Ishikawa (cell line): ENCODE results near the gene ELFN1.

ENCODE experiments used
- CEBPB ChIP-seq: IDR thresholded peaks from 2 replicates; pipeline ENCODE4 v1.6.1; 2012
- CREB1 ChIP-seq: IDR thresholded peaks from 2 replicates; pipeline ENCODE4 v1.6.1; 2012; ENCODE audit warnings: low read depth
- EGR1 ChIP-seq: IDR thresholded peaks from 2 replicates; pipeline ENCODE4 v1.6.1; 2012
- EP300 ChIP-seq: IDR thresholded peaks from 2 replicates; pipeline ENCODE4 v1.6.1; 2012; ENCODE audit warnings: borderline replicate concordance
- FOXM1 ChIP-seq: IDR thresholded peaks from 2 replicates; pipeline ENCODE4 v1.6.1; 2012; ENCODE audit warnings: low read depth, borderline replicate concordance
- NFIC ChIP-seq: IDR thresholded peaks from 2 replicates; pipeline ENCODE4 v1.6.1; 2012
- RAD21 ChIP-seq: IDR thresholded peaks from 2 replicates; pipeline ENCODE4 v1.6.1; 2012; ENCODE audit warnings: low read depth
- TAF1 ChIP-seq: IDR thresholded peaks from 2 replicates; pipeline ENCODE4 v1.6.1; 2012; ENCODE audit warnings: low read depth, mild to moderate bottlenecking
- TCF12 ChIP-seq: IDR thresholded peaks from 2 replicates; pipeline ENCODE4 v1.6.1; 2012; ENCODE audit warnings: low read depth
- TEAD4 ChIP-seq: IDR thresholded peaks from 2 replicates; pipeline ENCODE4 v1.6.1; 2012
- YY1 ChIP-seq: IDR thresholded peaks from 2 replicates; pipeline ENCODE4 v1.6.1; 2012; ENCODE audit warnings: low read depth
- ZBTB7A ChIP-seq: IDR thresholded peaks from 2 replicates; pipeline ENCODE4 v1.6.1; 2012; ENCODE audit warnings: low read depth
- TF ChIP-seq, protein P1 (sequence below): IDR thresholded peaks from 2 replicates; pipeline ENCODE4 v1.6.1; 2012
- TF ChIP-seq, protein P2 (sequence below): IDR thresholded peaks from 2 replicates; pipeline ENCODE4 v1.6.1; 2012; ENCODE audit warnings: low read depth, mild to moderate bottlenecking
- TF ChIP-seq, protein P3 (sequence below): IDR thresholded peaks from 2 replicates; pipeline ENCODE4 v1.6.1; 2012

Gene ELFN1

DNA sequence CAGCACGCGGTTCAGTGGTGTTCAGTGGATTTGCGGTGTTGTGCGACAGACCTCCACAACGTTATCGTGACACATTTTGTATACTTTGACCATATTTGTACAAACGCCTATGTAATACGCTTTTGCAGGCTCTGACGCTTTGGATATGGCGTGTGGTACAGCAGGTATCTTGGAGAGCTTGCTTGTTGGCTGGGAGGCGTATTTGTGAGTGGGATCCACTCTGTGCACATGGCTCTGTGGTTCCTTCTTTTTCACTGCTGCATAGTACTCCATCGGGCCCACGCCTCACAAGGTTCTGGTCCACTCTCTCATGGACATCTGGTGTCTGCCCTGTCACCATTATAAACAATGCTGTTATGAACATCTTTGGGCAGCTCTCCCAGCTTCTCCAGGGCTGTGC lies 53.2 kb downstream of the ELFN1 start:
- TF ChIP-seq ZBTB7A (no peak), EGR1 (no peak), RAD21 (no peak), NFIC (no peak), TEAD4 (no peak), TAF1 (no peak), TCF12 (no peak), FOXM1 (no peak), CEBPB (no peak), CREB1 (no peak), EP300 (no peak), YY1 (no peak)
- TF ChIP-seq, protein P1, sequence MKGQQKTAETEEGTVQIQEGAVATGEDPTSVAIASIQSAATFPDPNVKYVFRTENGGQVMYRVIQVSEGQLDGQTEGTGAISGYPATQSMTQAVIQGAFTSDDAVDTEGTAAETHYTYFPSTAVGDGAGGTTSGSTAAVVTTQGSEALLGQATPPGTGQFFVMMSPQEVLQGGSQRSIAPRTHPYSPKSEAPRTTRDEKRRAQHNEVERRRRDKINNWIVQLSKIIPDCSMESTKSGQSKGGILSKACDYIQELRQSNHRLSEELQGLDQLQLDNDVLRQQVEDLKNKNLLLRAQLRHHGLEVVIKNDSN = no peak
- TF ChIP-seq, protein P2, sequence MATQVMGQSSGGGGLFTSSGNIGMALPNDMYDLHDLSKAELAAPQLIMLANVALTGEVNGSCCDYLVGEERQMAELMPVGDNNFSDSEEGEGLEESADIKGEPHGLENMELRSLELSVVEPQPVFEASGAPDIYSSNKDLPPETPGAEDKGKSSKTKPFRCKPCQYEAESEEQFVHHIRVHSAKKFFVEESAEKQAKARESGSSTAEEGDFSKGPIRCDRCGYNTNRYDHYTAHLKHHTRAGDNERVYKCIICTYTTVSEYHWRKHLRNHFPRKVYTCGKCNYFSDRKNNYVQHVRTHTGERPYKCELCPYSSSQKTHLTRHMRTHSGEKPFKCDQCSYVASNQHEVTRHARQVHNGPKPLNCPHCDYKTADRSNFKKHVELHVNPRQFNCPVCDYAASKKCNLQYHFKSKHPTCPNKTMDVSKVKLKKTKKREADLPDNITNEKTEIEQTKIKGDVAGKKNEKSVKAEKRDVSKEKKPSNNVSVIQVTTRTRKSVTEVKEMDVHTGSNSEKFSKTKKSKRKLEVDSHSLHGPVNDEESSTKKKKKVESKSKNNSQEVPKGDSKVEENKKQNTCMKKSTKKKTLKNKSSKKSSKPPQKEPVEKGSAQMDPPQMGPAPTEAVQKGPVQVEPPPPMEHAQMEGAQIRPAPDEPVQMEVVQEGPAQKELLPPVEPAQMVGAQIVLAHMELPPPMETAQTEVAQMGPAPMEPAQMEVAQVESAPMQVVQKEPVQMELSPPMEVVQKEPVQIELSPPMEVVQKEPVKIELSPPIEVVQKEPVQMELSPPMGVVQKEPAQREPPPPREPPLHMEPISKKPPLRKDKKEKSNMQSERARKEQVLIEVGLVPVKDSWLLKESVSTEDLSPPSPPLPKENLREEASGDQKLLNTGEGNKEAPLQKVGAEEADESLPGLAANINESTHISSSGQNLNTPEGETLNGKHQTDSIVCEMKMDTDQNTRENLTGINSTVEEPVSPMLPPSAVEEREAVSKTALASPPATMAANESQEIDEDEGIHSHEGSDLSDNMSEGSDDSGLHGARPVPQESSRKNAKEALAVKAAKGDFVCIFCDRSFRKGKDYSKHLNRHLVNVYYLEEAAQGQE = no peak
- TF ChIP-seq, protein P3, sequence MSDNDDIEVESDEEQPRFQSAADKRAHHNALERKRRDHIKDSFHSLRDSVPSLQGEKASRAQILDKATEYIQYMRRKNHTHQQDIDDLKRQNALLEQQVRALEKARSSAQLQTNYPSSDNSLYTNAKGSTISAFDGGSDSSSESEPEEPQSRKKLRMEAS = no peak

DNA sequence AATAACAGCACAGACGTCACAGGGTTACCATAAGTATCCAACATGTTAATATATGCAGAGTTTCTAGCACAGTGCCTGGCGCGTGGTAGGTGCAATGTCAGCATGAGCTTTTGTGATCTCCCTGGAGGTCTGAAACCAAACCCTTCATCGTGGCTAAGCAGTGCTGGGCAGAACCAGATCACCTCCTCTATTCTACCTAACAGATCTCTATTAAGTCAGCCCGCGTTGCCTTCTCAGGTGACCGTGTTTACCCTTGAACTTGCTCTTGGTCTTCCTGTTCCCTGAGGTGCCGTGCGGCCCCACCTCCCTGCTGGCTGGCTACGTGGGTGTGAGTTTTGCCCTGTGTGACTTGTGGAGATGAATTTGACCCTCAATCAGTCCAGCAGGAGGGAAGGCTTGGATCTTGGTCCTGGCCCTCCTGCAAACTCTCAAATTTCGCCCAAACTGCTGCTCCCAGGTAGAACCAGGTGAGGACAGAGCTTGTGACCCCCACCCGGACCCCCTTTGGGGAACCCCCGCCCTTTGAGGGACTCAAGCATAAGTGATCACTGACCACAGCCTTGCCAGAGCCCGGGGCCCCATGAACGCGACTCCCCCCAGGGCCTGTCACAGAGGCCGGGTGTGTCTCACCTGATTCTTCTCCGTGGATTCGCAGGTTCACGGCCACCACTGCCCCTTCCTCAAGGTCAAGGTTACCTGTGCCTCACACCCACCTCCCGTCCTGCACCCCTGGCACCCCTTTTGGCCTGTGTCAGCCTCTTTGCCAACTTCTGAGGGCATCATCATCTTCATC lies 54.2 kb downstream of the ELFN1 start:
- no peak for TF ChIP-seq EP300
- no peak for TF ChIP-seq NFIC
- no peak for TF ChIP-seq EGR1
- TF ChIP-seq TCF12 = no peak
- TF ChIP-seq, protein P1 = no peak
- no peak for TF ChIP-seq CREB1
- TF ChIP-seq YY1 = no peak
- no peak for TF ChIP-seq CEBPB
- TF ChIP-seq, protein P2 = no peak
- TF ChIP-seq, protein P3 = no peak
- no peak for TF ChIP-seq TAF1
- TF ChIP-seq FOXM1 = no peak
- no peak for TF ChIP-seq ZBTB7A
- no peak for TF ChIP-seq RAD21
- no peak for TF ChIP-seq TEAD4

DNA sequence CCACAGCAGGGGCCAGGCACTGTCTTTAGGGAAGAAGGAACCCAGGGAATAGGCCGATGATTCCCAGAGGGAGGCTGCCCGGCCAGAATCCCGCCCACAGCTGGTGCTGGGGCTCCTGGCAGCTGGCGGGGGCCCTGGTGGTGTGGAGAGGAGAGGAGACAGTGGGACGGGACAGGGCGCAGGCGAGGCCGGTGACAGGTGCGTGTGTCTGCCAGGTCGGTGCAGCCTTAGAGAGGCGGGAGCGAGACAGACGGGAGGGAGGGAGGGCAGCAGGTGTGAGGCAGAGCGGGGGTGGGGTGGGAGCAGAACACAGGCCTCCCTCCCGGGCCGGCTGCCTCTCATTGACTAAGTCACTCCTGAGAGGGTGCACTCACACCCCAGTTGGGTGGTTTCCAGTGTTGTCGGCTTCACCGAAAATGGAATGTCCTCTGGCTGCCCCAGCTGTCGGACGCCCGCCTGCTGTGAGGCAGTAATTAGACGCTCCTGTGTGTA lies 55.2 kb downstream of the ELFN1 start:
- TF ChIP-seq EP300 (no peak), TEAD4 (no peak), FOXM1 (no peak), CEBPB (no peak), EGR1 (0 out of 2 replicates have a peak, but pooled peaks have one; percentile 12), YY1 (no peak), CREB1 (no peak), TCF12 (0 out of 2 replicates have a peak, but pooled peaks have one; percentile 22)
- TF ChIP-seq, protein P3 = peak; percentile 57

DNA sequence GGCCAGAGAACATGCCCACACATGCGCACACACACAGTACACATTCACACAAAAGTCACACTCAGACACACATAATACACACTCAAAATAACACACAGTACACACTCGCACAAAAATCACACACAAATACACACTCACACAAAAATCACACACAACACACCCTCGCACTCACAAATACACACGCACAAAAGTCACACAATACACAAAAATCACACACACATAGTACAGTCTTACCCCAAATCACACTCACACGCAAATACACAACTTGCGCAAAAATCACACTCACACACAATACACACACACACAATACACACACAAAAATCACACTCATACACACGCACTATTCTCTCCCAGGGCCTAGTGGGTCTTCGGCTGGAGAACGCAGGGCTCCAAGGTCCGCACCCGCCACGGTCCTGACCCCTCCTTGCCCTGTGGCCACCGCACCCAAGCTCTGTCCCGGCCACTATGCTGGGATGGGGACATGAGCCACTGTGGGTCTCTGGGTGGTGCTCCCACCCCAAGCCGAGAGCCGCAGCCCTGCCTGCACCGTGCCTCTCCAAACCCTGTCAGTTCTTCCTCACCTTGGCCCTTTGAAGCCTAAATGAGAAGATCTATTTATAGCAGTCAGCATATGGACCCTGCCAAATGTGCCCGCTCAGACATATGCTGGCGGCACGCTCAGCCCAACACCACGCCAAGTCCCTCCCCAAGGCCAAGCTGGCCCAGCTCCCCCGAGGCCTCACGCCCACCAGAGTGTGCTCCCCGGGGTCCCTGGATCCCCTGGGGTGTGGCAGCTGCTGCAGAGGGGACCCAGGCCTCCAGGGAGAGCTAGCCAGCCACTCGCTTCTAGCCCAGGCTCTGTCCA lies 55.9 kb downstream of the ELFN1 start:
- TF ChIP-seq TAF1 (no peak), TEAD4 (no peak), ZBTB7A (no peak), EP300 (no peak), NFIC (no peak), EGR1 (no peak), RAD21 (no peak), CEBPB (no peak), TCF12 (no peak), CREB1 (no peak), YY1 (no peak), FOXM1 (no peak)
- TF ChIP-seq, protein P3 = no peak
- TF ChIP-seq, protein P1 = no peak
- TF ChIP-seq, protein P2 = no peak
